ENCODE results near the gene UBAC1.

GRCh38 chr9:135976531-135976930, 15.4 kb upstream of the UBAC1 start:
- no peak for TF ChIP-seq CTCF (IDR thresholded peaks at IDR 0.05)
- no peak for TF ChIP-seq MAX (CRISPR knock-in tag; IDR thresholded peaks at IDR 0.05)
- TF ChIP-seq PREB (CRISPR knock-in tag; IDR thresholded peaks at IDR 0.05; ENCODE audit: borderline replicate concordance): no peak
- no peak for TF ChIP-seq ATF6 (CRISPR knock-in tag; IDR thresholded peaks at IDR 0.05)
- no peak for TF ChIP-seq USF2 (CRISPR knock-in tag; IDR thresholded peaks at IDR 0.05)
- no peak for TF ChIP-seq ZNF317 (CRISPR knock-in tag; IDR thresholded peaks at IDR 0.05; ENCODE audit: borderline replicate concordance, low read depth)
- TF ChIP-seq ZNF532 (CRISPR knock-in tag; IDR thresholded peaks at IDR 0.05; ENCODE audit: borderline replicate concordance): no peak

Data from WTC11 (cell line).